ENCODE data around the gene DPP9. TPM values are rescaled to one million over a fixed set of nuclear protein-coding genes. Genes with fewer than 3 reads are reported as not detected.
A peak's percentile ranks its signal among the peaks of the same experiment; 100 is the strongest.

The DPP9 gene
- total and polyA plus RNA-seq, 2 of the 13 experiments (the other 11 are each of a cell fraction or from before 2014, with no cell fraction given): 8.4 to 25.8 TPM

GRCh38 chr19:4759388-4760284 lies 36.0 kb upstream of the DPP9 start (continued):
- TF ChIP-seq ZNF260 (CRISPR knock-in tag; IDR thresholded peaks at IDR 0.05; ENCODE audit: borderline replicate concordance, low read depth) (no peak), GZF1 (CRISPR knock-in tag; IDR thresholded peaks at IDR 0.05) (peak; percentile 100), CHCHD3 (CRISPR knock-in tag; IDR thresholded peaks at IDR 0.05) (peak; percentile 54; the same call in 1 of the 2 replicates), POGZ (CRISPR knock-in tag; IDR thresholded peaks at IDR 0.05) (peak; percentile 60), ZNF589 (CRISPR knock-in tag; conservative IDR thresholded peaks at IDR 0.05) (0 out of 2 replicates have a peak, but pooled peaks have one; percentile 69), ZC3H13 (CRISPR knock-in tag; IDR thresholded peaks at IDR 0.05) (0 out of 2 replicates have a peak, but pooled peaks have one; percentile 39), MLXIP (CRISPR knock-in tag; IDR thresholded peaks at IDR 0.05; ENCODE audit: borderline replicate concordance) (no peak), TEAD3 (CRISPR knock-in tag; optimal IDR thresholded peaks at IDR 0.05; ENCODE audit: borderline replicate concordance) (no peak), ZNF629 (CRISPR knock-in tag; conservative IDR thresholded peaks at IDR 0.05) (no peak), ZSCAN25 (CRISPR knock-in tag; IDR thresholded peaks at IDR 0.05) (peak; percentile 83), ZNF891 (CRISPR knock-in tag; IDR thresholded peaks at IDR 0.05) (peak; percentile 46; the same call in 1 of the 2 replicates), RFX3 (CRISPR knock-in tag; IDR thresholded peaks at IDR 0.05) (peak; percentile 97), ZFP36 (IDR thresholded peaks at IDR 0.05; ENCODE audit: borderline replicate concordance, low read depth, low read length, partially characterized antibody) (no peak), TEF (CRISPR knock-in tag; IDR thresholded peaks at IDR 0.05) (no peak), TBX3 (IDR thresholded peaks at IDR 0.05; ENCODE audit: borderline replicate concordance) (peak; percentile 65), ETV5 (CRISPR knock-in tag; IDR thresholded peaks at IDR 0.05; ENCODE audit: borderline replicate concordance) (peak; percentile 90), KAT7 (CRISPR knock-in tag; IDR thresholded peaks at IDR 0.05; ENCODE audit: borderline replicate concordance) (peak; percentile 41; the same call in 1 of the 2 replicates)
- TF ChIP-seq, protein P1, sequence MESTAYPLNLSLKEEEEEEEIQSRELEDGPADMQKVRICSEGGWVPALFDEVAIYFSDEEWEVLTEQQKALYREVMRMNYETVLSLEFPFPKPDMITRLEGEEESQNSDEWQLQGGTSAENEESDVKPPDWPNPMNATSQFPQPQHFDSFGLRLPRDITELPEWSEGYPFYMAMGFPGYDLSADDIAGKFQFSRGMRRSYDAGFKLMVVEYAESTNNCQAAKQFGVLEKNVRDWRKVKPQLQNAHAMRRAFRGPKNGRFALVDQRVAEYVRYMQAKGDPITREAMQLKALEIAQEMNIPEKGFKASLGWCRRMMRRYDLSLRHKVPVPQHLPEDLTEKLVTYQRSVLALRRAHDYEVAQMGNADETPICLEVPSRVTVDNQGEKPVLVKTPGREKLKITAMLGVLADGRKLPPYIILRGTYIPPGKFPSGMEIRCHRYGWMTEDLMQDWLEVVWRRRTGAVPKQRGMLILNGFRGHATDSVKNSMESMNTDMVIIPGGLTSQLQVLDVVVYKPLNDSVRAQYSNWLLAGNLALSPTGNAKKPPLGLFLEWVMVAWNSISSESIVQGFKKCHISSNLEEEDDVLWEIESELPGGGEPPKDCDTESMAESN (CRISPR knock-in tag; conservative IDR thresholded peaks at IDR 0.05): peak; percentile 72; the same call in 1 of the 2 replicates
- TF ChIP-seq, protein P2, sequence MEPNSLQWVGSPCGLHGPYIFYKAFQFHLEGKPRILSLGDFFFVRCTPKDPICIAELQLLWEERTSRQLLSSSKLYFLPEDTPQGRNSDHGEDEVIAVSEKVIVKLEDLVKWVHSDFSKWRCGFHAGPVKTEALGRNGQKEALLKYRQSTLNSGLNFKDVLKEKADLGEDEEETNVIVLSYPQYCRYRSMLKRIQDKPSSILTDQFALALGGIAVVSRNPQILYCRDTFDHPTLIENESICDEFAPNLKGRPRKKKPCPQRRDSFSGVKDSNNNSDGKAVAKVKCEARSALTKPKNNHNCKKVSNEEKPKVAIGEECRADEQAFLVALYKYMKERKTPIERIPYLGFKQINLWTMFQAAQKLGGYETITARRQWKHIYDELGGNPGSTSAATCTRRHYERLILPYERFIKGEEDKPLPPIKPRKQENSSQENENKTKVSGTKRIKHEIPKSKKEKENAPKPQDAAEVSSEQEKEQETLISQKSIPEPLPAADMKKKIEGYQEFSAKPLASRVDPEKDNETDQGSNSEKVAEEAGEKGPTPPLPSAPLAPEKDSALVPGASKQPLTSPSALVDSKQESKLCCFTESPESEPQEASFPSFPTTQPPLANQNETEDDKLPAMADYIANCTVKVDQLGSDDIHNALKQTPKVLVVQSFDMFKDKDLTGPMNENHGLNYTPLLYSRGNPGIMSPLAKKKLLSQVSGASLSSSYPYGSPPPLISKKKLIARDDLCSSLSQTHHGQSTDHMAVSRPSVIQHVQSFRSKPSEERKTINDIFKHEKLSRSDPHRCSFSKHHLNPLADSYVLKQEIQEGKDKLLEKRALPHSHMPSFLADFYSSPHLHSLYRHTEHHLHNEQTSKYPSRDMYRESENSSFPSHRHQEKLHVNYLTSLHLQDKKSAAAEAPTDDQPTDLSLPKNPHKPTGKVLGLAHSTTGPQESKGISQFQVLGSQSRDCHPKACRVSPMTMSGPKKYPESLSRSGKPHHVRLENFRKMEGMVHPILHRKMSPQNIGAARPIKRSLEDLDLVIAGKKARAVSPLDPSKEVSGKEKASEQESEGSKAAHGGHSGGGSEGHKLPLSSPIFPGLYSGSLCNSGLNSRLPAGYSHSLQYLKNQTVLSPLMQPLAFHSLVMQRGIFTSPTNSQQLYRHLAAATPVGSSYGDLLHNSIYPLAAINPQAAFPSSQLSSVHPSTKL (CRISPR knock-in tag; IDR thresholded peaks at IDR 0.05): peak; percentile 64
